OCI-LY7 (cell line): Measurements from ENCODE around the gene SAP25. TPM values are rescaled to one million over a fixed set of nuclear protein-coding genes. Genes with fewer than 3 reads are reported as not detected.

ENCODE experiments used
- BruUV-seq: library from RNA; stranded (reverse); fragments of 400-500 nt; replicated peaks from 2 replicates; lab custom pipeline; 2021; lab: Mats Ljungman, UMichigan
- CTCF ChIA-PET: fragments of 300-600 bp; sonication (Branson Sonifier 250); formaldehyde crosslinking; loops from one replicate; lab custom pipeline; 2022; ENCODE audit warnings: antibody characterized with exemption; ENCODE audit not compliant: unreplicated experiment; lab: Charles Lee
- POLR2A ChIA-PET: fragments of 300-600 bp; sonication (Branson Sonifier 250); formaldehyde crosslinking; loops from one replicate; lab custom pipeline; 2022; ENCODE audit warnings: antibody characterized with exemption; lab: Charles Lee
- DNase-seq: peaks from one replicate; pipeline ENCODE4 v3.0.0-alpha.2; 2015; ENCODE audit warnings: low spot score
- H2AFZ ChIP-seq: fragments of 200-600 bp; sonication (generic), shearing (Covaris generic); 2 replicates; pipeline ENCODE4 v1.6.1; 2014; ENCODE audit warnings: mild to moderate bottlenecking, antibody characterized with exemption, low read length, moderate library complexity
- H3K27ac ChIP-seq: fragments of 200-600 bp; sonication (generic); 2 replicates; pipeline ENCODE4 v1.5.1; 2014; ENCODE audit warnings: mixed run types, low read depth, mild to moderate bottlenecking, moderate library complexity, low read length, inconsistent platforms; ENCODE audit not compliant: poor library complexity, severe bottlenecking
- H3K36me3 ChIP-seq: fragments of 200-600 bp; sonication (generic); 2 replicates; pipeline ENCODE4 v1.6.1; 2014; ENCODE audit warnings: mild to moderate bottlenecking, antibody characterized with exemption, low read length, moderate library complexity, mixed read lengths; ENCODE audit not compliant: insufficient read depth
- H3K4me1 ChIP-seq: fragments of 200-600 bp; sonication (generic); 2 replicates; pipeline ENCODE4 v1.5.1; 2014; ENCODE audit warnings: mild to moderate bottlenecking, low read length; ENCODE audit not compliant: insufficient read depth, poor library complexity, severe bottlenecking
- H3K4me2 ChIP-seq: fragments of 200-600 bp; sonication (generic); 2 replicates; pipeline ENCODE4 v1.6.1; 2014; ENCODE audit warnings: mild to moderate bottlenecking, low read length
- H3K4me3 ChIP-seq: fragments of 200-600 bp; sonication (generic); 2 replicates; pipeline ENCODE4 v1.5.1; 2014; ENCODE audit warnings: mild to moderate bottlenecking, low read depth, low read length; ENCODE audit not compliant: poor library complexity, severe bottlenecking
- H3K79me2 ChIP-seq: fragments of 200-600 bp; sonication (generic); 2 replicates; pipeline ENCODE4 v1.6.1; 2016; ENCODE audit warnings: low read depth, mild to moderate bottlenecking, low read length, moderate library complexity, mixed read lengths; ENCODE audit not compliant: insufficient read depth
- H3K9me2 ChIP-seq: fragments of 200-600 bp; sonication (generic); 2 replicates; pipeline ENCODE4 v1.6.1; 2016; ENCODE audit warnings: mild to moderate bottlenecking, low read length, mixed read lengths; ENCODE audit not compliant: insufficient read depth
- H3K9me3 ChIP-seq: fragments of 200-600 bp; sonication (generic); 2 replicates; pipeline ENCODE4 v1.6.1; 2014; ENCODE audit warnings: mild to moderate bottlenecking, mixed run types, low read length, mixed read lengths
- H4K20me1 ChIP-seq: fragments of 200-600 bp; sonication (generic); 2 replicates; pipeline ENCODE4 v1.6.1; 2014; ENCODE audit warnings: mild to moderate bottlenecking, antibody characterized with exemption, low read length, moderate library complexity, mixed read lengths; ENCODE audit not compliant: insufficient read depth
- CTCF ChIP-seq: fragments of 200-600 bp; sonication (generic); conservative IDR thresholded peaks from 2 replicates; pipeline ENCODE4 v1.5.1; 2014; ENCODE audit warnings: mild to moderate bottlenecking, antibody characterized with exemption, low read length, moderate library complexity, mixed read lengths
- EZH2phosphoT487 ChIP-seq: fragments of 200-600 bp; sonication (generic); IDR thresholded peaks from 2 replicates; pipeline ENCODE4 v1.6.1; 2018; ENCODE audit warnings: low read depth, borderline replicate concordance, mild to moderate bottlenecking, mixed run types, antibody characterized with exemption, low read length, moderate library complexity, mixed read lengths
- intact Hi-C: fragments of 100-400 bp; cut with micrococcal nuclease; formaldehyde crosslinking; loops from one replicate; pipeline ENCODE4 v1.10.0; 2022; ENCODE audit not compliant: unreplicated experiment
- total RNA-seq, 2 experiments: library from RNA; depleted of rRNA in 1 of 2; stranded (reverse); fragments of >200 nt in 1 of 2; shearing (Covaris generic) in 1 of 2; gene quantifications; 2 replicates each; pipeline ENCODE4 v1.2.3, GENCODE V29; 2014 to 2022

Gene SAP25
- total RNA-seq, 2 experiments from 2014 or later, result 1.5 to 12.7 TPM

- Histone ChIP-seq H3K4me3 (no peak overlapping the region), H3K4me1 (peaks cover 10% of the 10 kb centered on the region), H2AFZ (no peak overlapping the region), H3K4me2 (no peak overlapping the region), H3K36me3 (no peaks in the 10 kb centered on the region), H3K9me2 (no peaks in the 10 kb centered on the region), H3K79me2 (peaks cover 13% of the 10 kb centered on the region; the same call in 1 of the 2 replicates), H3K9me3 (no peaks in the 10 kb centered on the region), H3K27ac (no peak overlapping the region), H4K20me1 (no peaks in the 10 kb centered on the region)
- DNase-seq, result no peak
- intact Hi-C loops, result no loop called here
- ChIA-PET CTCF (interaction anchor here (0.6 kb wide), 1 partner anchor 103 kb away, joined by 3 read pairs; no protein-coding TSS in a partner anchor), POLR2A (interaction anchor here (0.6 to 1.5 kb wide), 6 partner anchors 9 to 223 kb away, joined by 3 to 7 read pairs (median 4); partner anchors contain the start of genes GIGYF1, MOSPD3 and POP7)
- no TSS peak for BruUV-seq
- TF ChIP-seq EZH2phosphoT487 (no peak), CTCF (no peak)
Observed at GRCh38 chr7:100589341-100589947, 15.7 kb upstream of the SAP25 start.

- Histone ChIP-seq H3K79me2 (peaks cover 13% of the 10 kb centered on the region; the same call in 1 of the 2 replicates), H3K4me1 (peaks cover 20% of the 10 kb centered on the region), H3K36me3 (no peaks in the 10 kb centered on the region), H3K4me2 (no peak overlapping the region), H2AFZ (no peak overlapping the region), H3K27ac (no peak overlapping the region), H4K20me1 (no peaks in the 10 kb centered on the region), H3K4me3 (no peak overlapping the region), H3K9me3 (no peaks in the 10 kb centered on the region), H3K9me2 (no peaks in the 10 kb centered on the region)
- no TSS peak for BruUV-seq
- POLR2A ChIA-PET, result interaction anchor here (0.6 to 1.5 kb wide), 8 partner anchors 10 to 432 kb away, joined by 3 to 7 read pairs (median 4); partner anchors contain the start of genes GIGYF1, MOSPD3, MUC17 and PCOLCE
- CTCF ChIA-PET, result interaction anchor here (0.6 to 1.0 kb wide), 4 partner anchors 23 to 105 kb away, joined by 3 to 6 read pairs (median 4); partner anchors contain the start of gene MOSPD3
- no peak for TF ChIP-seq EZH2phosphoT487
- TF ChIP-seq CTCF, result peak; percentile 81
- intact Hi-C loops, result loop anchor here (1.0 kb wide), 1 partner anchor 24 kb away; no protein-coding TSS in a partner anchor
- peak; percentile 57 for DNase-seq
Observed at GRCh38 chr7:100588438-100588837, 14.7 kb upstream of the SAP25 start.
